Activated CD4-positive, alpha-beta T cell treated with anti-CD3 and anti-CD28 coated beads for 24 hours (primary cell): ENCODE results near the gene ASB4.
"Not testable (repeated sequence)": the region's sequence is repeated elsewhere in the genome, so short reads cannot be mapped to it uniquely, and the experiment has no call there.

Experiments
- DNase-seq, 2 donors: peaks; one replicate each; pipeline ENCODE4 v3.0.0-alpha.2; 2020; ENCODE audit warnings: low read depth in 2 of 2

Gene ASB4

DNA sequence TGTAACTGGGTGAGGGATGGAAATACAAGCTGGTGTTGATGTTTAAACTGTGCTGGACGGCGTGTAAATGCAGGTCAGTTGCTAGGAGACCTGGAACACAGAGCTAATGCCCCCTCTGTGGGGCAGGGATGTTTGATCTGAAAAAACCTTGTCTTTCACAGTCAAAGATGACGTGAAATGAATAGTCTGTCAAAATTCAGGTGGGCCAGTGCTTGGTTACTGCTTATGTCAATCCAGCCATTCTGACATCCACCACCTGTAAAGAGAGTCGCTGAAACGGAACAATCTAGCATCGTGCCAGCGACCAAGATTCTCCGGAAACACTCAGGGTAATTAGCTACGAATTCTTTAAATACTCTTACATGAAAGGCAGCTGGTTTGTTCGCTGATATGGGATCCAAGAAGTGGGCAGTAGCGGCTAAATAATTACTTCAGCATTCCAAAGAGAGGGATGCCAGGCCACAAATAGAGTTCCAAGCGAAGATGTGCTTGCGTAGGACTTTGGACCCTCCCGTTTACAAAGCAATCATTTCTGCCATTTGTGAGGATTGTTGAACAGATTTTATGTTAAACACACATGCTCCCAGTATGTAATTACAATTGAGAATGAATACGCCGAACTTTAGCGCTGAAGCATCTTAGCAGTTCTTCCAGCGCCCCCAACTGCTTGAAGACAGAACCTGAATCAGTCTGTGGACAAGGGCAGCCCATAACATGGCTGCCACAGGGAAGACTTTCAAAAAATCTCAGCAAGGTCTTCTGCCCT lies 7.3 kb upstream of the ASB4 start:
- DNase-seq: no peak

DNA sequence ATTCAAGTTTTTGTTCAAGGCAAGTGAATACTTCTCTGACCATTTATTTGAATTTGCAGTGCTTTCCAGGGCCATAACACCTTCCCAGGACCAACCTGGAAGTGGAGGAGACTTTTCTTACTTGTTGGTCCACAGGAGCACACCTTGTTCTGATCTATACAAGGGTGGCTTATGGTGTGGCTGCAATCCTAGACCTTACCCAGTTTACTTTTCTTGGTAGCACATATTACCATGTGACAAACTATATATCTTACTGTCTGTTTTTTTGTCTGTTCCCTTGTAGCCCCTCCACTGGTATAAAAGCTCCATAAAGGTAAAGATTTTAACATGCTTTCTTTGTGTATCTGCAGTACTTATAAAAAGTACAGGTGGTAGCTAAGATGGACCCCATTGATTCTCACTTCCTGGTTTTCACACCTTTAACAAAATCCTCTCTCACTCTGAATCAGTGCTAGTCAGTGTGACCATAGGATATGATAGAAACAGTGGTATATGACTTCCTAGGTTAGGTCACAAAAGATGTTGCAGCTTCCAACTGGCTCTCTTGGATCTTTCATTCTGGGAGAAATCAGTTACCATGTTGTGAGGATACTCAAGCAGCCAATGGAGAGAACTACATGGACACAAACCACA lies 5.6 kb upstream of the ASB4 start:
- no peak for DNase-seq

DNA sequence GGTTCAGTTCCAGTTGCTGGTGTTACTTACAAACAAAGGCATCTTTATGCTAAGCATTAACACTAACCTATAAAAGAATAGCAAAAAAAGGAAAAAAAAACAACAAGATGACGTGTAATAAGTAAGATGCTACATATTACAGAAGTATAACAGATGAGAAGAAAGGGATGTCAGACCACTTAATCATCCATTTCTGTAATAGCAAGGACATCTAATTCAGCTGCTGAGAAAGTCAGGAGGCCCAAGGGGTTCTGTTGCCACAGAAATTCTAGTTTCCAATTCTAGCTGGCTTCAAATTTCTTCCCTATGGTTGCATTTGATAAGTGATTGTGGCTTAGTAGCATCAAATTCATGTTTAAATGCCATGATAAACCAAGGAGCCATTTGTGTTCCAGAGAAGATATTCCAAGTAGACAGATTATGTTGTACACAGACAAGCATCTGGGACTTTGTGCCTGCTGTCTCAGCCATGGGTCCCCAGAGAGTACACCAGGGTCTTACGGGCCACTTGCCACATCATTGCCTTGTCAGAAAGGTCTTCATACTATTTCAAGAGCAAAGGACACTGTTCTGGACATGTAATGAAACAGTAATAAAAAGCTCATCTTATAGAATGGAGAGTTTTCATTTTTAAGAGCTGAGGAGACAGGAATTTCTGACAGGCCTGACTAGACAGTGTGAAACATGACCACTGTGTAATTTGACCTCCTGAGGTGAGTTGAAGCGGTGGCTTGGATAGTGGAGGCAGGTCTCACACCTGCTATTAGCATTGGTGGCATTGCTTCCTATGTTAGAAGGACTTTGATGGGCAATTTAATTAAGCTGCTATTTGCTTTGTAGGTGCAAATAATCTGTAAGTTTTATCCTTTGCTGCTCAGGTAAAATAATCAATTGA lies 4.2 kb upstream of the ASB4 start:
- DNase-seq: no peak

DNA sequence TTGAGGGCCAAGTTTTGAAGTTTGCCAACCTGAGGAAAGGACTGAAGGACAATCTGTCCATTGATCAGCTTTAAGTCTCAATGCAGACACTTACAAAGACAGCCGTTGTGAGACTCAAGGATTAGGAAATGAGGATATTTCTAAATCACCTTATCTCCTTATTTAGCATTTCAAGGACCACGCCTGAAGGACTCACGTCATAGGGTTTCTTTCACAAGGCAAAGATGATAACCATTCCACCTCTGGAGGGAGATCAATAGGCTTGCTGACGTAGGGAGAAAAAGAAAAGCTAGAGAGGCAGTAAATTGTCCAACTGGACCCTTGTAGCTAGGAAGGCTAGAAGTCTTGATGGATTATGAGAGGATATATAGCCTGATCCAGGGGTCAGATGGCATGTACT lies 3.3 kb upstream of the ASB4 start:
- DNase-seq: no peak

DNA sequence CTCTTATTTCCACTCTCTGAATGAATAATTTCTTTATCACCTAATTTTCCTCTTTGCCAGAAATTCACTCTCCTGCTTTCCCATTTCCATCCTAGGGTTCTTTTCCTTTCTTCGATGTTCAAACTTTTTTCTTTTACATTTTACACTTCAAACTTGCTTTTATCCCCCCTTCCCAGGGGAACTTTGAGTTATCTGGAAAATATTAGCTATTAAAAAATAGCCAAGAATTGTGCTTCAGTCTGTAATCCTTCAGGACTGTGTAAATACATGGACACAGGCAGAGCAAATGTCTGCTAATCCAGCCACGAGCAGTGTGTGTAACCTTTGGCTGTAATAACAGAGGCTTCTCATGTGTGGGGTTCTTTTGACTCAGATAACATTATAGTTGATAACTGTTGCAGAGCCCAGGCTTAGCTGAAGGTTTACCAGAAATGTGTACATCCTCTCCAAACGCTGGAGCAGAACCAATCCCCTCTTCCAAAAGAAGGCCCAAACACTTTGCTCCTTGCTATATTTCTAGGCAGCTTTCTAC lies 4.6 kb downstream of the ASB4 start:
- DNase-seq: no peak

DNA sequence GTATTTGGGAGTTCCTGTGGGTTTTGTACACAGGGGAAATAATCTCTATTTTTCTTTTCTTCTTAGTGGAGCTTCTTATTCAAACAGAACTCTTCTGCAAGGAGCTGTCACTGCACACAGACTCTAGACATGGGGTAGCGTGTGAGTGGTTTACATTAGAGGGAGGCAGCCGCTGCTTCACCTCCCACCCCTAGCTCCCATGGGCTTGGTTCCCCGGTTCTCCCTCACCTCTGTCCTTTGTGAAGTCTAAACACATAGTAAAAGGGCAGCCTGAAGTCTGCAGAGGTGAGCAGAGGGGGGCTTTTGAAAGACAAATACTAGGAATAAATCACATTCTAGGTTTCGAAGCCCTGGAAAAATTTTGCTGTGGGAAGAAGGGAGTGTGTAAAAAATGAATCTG lies 5.5 kb downstream of the ASB4 start:
- no peak for DNase-seq

DNA sequence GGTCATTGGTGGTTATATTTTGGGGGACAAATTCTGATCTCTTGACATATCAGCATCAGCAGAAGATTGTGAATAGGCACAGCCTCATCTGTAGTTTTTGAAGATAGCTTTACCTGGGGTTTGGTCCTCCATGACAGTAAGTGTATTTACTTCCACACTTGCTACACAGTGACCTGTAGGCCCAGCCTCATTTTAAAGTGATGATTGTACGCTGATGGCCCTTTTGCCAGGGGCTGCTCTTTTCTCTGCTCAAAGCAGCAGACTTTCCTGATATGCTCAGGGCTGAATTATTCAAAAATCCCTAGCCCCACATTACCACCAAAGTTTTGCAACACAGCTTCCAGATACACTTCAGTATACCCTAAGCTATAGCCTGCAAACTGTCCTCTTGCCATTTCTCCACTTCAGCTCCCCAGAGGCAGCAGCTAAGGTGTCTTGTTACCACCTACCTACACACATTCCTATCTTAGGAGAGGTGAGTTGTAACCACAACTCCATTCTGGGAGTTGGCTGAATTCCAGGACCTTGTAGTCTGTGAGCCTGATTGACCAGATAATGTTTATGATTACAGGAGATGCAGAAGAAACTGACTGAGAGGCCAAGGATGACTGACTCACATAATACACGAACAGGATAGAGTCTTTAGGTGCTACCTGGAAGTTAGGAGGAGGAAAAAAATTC lies 6.0 kb downstream of the ASB4 start:
- no peak for DNase-seq

DNA sequence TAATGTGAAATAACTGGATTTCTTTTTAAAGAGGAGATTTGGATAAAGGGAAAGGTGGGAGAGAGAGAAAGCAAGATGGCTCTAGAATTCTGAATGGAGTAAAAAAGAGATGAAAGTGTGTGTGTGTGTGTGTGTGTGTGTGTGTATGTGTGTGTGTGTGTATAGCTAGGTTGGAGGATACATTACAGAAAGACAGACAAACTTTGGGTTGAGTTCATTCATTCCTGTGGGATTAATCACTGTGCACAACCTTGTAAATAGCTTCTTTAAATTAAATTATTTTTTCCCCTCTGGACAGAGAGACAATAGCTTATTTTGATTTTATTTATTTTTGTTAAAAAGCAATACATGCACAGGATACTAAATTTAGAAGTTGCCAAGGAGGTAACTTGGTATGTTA lies 7.5 kb downstream of the ASB4 start:
- DNase-seq: no peak

DNA sequence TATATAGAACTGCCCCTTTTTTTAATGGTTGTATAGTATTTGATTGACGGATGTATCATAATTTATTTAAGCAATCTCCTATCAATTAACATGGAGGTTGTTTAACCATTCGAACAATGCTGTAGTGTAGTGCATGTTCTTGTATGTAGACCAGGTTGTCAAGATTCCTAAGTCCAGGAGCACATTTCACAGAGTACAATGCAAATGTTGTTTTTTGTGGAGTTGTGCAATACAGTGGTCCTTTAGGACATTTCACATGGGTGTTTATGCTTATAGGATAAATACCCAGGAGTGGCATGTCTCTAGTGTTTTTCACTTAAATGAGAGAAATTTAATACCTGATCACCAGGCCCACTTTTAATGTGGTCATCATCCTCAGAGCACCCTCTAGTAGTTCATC lies 8.1 kb downstream of the ASB4 start:
- DNase-seq: no peak

DNA sequence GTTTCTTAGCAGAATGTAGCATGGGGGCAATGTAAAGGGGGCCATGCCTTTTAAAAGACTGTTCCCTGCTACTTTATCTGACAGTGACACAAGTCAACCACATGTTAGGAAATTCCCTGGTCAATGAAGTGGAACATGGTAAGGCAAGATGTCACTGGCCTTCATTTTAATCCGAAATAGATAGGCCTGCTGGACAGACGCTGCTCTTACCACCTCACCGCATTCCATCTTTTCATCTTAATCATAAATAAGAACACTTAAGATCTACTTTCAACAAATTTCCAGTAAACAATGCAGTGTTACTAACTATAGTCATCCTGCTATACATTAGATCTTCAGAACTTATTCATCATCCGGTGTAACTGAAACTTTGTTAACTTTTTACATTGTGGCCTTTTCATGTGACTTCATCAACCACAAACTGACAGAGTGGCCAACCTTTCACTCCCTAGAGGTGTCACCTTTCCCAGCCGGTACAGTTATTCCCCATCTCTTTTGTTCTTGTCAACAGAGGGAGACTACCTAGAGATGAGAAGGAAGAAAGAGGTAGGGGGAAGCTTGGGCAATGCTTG lies 15.6 kb downstream of the ASB4 start:
- no peak for DNase-seq

DNA sequence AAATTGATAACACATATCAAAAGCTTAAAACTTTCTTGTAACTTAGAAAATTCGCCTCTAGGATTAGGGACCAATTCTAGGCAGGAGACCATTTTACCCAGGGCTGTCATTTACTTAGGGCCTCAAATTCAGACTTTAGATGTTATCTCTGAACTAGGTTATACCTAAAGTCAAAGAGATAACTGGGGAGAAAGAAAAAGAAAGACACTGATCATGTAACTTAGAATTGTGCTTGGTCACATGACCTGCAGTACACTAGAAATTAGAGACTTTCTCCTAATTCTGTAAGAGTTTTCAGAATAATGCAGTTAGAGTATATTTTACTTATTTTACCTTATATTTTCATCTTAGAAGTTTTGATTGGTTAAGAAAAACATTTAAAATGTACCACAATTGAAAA lies 16.7 kb downstream of the ASB4 start:
- DNase-seq: no peak

DNA sequence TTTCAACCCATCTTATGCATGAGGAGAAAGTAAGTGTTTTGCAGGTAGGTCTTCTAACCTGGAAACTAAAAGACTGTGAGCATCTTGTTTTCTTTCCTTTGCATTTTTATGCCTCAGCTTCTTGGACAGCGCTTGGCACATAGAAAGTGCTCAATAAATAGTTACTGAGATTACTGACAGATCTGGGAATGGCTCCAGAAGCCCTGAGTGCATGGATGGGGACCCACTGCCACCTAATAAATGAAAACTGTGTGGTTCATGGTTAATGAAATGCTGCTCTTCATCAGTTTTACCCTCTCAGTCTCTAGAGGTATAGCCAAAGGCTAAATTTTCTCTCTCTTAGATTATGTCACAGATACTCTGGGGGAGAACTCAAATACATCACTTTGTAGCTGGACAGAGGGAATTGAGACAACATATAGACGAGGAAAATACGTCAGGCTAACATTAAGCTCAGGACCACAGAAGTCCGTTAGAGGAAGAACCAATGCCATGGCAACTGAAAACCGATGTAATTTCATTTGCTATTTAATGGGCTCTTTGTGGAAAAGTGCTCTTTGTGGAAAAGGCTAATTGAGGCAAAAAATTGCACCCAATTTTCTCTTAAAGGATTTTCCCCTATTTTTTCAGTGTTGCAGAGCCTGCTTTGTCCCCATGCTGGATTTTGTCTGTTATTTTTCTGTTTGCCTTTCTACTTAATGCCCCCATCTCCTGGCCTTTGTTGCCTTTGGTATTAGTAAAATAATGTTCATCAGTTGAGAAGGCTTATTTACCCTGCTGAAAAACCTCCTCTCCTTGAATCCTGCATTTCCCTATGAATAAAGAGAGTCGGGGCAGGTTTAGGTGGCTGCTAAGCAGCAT lies 17.8 kb downstream of the ASB4 start:
- no peak for DNase-seq

DNA sequence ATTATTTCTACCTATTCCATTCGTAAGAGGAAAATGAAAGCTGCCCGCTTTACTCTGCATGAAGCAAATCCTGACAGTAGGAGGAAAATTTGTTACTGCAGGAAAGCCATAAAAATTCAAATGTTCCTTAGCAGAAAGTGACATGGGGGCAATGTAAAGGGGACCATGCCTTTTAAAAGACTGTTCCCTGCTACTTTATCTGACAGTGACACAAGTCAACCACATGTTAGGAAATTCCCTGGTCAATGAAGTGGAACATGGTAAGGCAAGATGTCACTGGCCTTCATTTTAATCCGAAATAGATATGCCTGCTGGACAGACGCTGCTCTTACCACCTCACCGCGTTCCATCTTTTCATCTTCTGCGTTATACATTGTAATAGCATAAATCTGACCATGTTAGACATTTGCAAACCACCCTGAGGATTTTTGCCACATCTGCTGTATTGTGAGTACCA lies 18.4 kb downstream of the ASB4 start:
- DNase-seq: not testable (repeated sequence)

DNA sequence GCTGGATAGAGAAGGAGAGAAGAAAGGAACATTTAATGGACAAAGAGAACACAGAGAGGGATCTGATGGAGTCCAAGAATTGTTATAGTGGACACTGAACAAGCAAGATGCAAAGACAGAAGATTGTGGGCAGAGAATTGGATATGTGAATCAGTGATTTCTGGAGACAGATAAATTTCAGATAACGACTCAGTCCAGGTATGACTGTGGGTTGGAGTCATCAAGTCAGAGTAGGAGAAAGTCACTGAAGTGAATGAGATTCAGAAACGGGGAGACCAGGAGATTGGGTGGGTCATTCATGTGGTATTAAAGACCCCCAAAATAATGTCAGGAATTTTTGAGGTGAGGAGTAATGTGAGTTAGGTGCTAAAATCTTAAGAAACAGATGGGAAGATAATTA lies 23.0 kb downstream of the ASB4 start:
- DNase-seq: no peak

DNA sequence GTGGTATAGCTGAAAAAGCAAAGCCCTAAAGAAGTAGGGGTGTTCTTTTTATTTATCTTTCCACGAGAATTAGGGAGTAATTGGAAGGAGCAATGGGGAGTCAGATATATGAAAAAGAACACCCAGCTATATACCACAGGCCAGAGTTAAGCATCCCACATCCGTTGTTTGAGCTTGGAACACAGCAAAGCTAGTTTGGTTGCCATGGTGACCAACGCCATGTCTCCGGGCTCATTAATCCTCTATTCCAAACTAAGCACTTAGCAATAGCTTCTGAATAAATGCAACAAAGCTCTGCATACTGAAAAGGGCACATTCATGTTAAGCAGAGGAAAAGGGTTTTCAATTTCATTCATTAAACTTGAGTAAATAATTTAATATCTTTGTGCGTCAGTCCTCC lies 23.5 kb downstream of the ASB4 start:
- no peak for DNase-seq

DNA sequence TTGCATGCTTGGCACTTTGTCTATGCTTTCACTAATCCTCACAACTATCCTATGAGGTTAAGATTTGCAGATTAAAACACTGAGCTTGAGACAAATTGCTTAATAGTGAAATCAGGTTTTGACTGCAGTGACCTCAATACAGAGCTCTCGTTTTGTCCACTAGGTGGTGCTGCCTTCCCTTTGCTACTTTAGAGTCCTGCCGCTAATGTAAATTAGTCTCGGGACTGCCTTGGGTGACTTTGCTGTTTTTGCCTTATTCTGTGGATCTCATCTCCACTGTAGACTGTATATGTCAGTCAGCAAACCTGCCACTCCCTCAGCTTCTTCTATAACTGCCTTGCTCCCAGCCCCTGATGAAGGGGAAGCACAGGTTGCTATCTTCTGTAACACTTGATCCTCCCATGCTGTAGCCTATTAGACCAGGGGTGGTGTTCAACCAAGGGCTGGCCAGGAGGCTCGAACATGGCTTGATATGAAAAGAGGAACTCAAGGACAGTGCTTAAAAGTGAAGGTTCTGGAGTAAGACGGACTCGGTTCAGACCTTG lies 26.0 kb downstream of the ASB4 start:
- peak; percentile 24 to 30 for DNase-seq

DNA sequence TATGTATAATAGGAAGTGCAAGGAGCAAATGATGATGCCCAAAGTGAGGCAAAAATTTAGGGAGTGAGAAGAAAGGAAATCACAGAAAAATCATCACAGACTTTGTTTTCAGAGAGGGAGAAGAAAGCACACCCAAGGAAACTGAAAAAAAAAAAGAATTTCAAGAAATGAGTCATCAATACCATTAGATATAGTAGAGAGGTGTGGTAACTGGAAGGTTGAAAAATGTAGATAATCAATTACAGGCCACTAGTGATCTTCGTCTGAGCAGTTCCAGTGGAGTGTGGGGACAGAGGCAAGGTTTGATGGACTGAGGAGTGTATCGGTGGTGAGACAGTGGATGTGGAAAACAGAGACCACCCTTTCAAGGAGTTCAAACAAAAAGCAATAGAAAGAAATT lies 31.7 kb downstream of the ASB4 start:
- DNase-seq: no peak

DNA sequence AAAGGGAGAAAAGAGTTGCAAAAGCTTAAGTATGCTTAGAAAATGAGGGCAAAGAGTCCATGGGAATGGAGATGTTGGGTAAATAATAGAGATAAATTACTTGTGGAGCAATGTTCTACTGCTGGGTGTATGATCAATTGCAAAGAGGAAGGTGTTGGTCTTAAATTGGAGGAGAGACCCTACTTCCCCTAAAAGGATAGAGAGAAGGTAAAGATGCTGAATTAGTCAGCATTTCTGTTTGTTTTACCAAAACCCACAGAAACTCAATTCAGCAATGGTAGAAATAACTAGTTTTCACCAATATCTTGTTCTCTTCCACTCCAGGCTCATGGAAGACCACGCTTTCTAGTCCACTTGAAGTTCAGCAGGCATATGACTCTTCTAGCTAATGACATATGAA lies 32.1 kb downstream of the ASB4 start:
- no peak for DNase-seq

DNA sequence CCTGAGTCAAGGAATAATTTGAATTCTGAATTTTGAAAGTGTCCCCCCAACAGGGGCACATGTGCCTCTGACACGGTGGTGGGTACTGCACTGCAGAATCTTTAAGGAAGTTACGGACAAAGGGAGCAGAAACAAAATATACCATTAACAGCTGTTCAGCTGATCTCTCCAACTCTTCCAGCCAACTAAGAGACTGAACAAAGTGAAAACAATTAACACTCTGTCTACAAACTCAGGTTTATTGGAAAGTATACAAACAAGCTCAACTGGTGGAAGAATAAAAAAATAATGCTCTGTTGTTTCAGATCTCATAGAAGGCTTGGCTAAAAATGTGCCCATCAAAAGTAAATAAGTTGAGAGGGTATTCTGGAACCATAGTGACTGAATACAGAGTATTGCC lies 34.4 kb downstream of the ASB4 start:
- no peak for DNase-seq

DNA sequence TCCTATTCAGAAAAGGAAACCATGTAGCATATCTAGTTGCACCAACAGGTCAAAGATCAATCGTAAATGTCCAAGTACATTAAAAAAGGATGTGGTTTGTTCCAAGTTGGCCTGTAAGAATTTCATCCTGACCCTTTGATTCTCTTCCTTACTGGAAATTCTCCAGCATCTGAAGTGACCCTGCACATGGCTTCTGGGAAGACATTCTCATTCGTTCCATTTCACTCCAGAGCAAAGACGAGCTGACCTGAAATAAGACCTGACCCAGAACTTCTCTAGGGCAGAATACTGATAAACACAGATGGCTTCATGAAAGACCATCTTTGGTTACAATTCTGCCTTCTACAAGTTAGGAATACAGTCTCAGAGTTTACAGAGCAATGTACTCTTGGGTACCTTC lies 39.8 kb downstream of the ASB4 start:
- DNase-seq: no peak
